KOPT-K1 (cell line): ENCODE results near the gene CDC42BPB.

Source experiments
- H3K27ac ChIP-seq: fragments of 200-600 bp; sonication (generic); 2 replicates; pipeline ENCODE4 v1.5.1; 2016; ENCODE audit warnings: antibody characterized with exemption, mild to moderate bottlenecking, low read depth, low read length; ENCODE audit not compliant: poor library complexity, severe bottlenecking
- H3K36me3 ChIP-seq: fragments of 200-600 bp; sonication (generic); 2 replicates; pipeline ENCODE4 v1.5.1; 2017; ENCODE audit warnings: antibody characterized with exemption, mild to moderate bottlenecking, low read length, moderate library complexity; ENCODE audit not compliant: insufficient read depth
- H3K9me3 ChIP-seq: fragments of 200-600 bp; sonication (generic); 2 replicates; pipeline ENCODE4 v1.5.1; 2017; ENCODE audit warnings: antibody characterized with exemption, low read length, mild to moderate bottlenecking; ENCODE audit not compliant: insufficient read depth, poor library complexity, severe bottlenecking

CDC42BPB gene

DNA sequence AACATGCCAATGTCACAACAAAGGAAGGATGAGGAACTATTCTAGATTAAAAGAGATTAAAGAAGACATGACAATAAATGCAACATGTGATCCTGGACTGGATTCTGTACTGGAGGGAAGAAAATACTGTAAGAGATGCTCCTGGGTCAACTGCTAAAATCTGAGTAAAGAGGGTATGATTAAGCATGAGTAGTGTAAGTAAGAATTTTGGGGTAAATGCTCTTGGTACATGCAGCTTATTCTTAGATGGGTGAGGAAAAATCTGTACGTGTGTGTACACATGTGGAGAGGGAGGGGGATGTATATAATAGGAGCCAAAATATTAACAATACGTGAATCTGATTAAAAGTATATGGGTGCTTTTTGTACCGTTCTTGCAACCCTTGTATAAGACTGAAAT, 66.0 kb downstream of the CDC42BPB start:
- no peaks in the 10 kb centered on the region for H3K36me3 ChIP-seq
- peaks cover 26% of the 10 kb centered on the region for H3K9me3 ChIP-seq
- H3K27ac ChIP-seq, result no peak overlapping the region

DNA sequence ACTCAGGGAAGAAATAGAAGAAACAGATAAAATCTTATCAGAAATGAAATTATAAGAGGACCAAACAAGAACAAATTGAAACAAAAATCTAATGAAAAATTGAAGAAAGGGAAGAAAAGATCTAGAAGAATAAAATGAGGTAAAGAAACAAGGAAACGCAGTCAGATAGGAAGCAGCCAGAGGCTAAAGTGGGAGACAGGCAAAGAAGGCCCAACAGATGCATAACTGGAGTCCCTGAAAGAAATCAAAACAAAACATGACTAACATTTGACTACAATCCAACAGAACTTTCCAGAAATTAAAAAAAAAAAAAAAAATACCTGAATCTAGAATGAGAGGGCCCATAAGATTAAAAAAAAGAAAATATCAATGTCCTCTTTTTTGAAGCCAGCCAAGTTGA, 69.3 kb downstream of the CDC42BPB start:
- peaks cover 26% of the 10 kb centered on the region for H3K9me3 ChIP-seq
- no peaks in the 10 kb centered on the region for H3K36me3 ChIP-seq
- H3K27ac ChIP-seq, result no peak overlapping the region

DNA sequence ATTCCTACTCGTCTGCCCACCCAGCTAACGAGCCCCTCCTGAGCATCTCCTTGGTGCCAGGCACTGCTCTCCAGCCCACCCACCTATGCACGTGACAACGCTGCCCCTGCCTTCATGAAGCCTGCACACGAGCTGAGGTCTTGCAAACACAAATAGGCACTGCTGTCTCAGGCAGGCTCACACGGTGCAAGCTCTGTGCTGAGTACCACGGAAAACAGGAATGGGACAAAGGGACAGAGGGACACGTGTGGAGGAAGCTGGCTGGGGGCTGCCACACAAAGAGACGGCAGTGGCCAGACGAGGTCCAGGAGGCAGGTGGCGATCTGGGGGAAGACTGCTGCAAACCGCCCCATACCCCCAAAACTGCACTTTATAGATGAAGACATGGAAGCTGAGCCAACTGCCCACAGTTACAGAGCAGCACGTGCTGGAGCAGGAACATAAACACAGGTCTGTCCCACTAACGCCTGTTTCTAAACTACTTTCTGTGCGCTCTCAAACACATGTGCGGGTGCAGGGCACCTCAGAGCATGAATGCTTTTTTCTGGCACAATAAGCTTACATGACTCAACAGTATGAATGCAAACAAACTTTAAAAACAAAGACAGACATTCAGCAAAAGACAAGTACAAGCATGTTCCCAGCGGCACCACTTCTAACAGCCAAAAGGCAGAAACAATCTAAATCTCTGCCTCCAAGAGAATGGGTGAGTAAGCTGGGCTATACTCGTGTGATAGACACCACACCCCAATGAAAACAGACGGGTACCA, 70.4 kb downstream of the CDC42BPB start:
- no peak overlapping the region for H3K27ac ChIP-seq
- peaks cover 26% of the 10 kb centered on the region for H3K9me3 ChIP-seq
- H3K36me3 ChIP-seq, result no peaks in the 10 kb centered on the region

DNA sequence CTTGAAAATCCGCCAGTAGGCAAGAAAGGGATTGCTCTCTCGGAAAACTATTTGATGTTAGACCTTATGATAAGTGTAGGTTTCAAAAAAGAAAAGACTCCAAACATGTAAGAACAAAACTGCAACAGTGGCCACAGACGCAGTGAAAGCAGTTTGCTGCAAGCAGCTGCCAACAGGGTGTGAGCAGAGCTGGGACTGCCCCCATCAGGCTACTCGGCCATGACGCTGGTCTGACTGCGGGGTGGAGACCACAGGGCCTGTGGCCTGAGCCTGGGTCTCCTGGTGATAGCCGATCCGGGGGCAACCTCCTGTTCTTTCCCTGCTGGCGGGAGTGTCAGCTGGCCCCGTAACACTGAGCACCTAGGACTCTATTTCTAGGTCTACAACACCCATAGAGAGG, 71.7 kb downstream of the CDC42BPB start:
- Histone ChIP-seq H3K27ac (no peak overlapping the region), H3K9me3 (peaks cover 26% of the 10 kb centered on the region), H3K36me3 (no peaks in the 10 kb centered on the region)

DNA sequence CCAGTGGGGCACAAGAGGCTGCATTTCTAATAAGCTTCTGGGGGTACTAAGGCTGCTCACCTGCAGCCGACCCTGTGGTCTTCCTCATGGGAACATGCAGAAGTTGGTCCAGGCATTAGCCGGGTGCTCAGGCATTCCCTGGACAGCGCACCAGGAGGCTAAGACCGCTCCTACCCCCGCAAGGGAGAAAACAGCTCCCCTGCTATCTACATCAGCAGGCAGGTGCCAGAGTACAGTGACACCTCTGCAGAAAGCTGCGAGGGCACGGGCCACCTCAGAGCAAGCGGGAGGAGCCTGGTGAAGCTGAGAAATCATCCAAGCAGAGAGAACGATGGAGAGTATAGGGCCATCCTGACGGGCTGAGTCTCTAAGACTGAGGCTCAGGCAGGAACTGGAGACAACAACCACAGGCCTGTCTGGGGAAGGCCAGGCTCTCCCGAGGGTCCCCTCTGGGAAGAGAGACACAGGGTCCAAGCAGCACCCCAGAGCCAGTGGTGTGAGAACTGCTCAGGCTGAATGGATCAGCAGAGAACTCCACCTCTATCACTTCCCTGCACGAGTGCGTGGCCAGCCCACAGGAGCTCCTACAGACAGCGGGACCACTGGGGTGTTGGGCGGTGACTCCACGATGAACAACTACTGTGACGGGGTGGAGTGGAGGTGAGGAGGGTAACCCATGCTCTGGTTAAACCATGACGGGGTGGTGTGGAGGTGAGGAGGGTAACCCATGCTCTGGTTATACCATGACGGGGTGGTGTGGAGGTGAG, 72.8 kb downstream of the CDC42BPB start:
- Histone ChIP-seq H3K36me3 (no peaks in the 10 kb centered on the region), H3K9me3 (peaks cover 26% of the 10 kb centered on the region), H3K27ac (no peak overlapping the region)

DNA sequence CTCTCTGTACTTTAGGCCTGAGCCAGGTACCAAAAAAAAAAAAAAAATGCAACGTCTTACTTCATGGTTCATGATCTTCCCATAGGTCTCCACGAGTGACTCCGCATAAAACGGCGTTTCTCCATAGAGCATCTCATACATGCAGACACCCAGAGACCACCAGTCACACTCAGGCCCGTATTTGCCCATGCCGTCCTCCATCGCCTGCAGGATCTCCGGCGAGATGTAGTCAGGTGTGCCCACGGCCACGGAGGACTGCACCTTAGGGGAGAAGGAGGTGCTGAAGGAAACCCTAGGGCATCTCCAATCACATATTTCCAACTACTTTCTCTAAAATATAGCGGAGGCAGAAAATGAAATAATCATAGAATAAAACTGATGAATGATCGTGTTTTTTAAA, 73.9 kb downstream of the CDC42BPB start:
- Histone ChIP-seq H3K27ac (no peak overlapping the region), H3K9me3 (peaks cover 19% of the 10 kb centered on the region), H3K36me3 (no peaks in the 10 kb centered on the region)

DNA sequence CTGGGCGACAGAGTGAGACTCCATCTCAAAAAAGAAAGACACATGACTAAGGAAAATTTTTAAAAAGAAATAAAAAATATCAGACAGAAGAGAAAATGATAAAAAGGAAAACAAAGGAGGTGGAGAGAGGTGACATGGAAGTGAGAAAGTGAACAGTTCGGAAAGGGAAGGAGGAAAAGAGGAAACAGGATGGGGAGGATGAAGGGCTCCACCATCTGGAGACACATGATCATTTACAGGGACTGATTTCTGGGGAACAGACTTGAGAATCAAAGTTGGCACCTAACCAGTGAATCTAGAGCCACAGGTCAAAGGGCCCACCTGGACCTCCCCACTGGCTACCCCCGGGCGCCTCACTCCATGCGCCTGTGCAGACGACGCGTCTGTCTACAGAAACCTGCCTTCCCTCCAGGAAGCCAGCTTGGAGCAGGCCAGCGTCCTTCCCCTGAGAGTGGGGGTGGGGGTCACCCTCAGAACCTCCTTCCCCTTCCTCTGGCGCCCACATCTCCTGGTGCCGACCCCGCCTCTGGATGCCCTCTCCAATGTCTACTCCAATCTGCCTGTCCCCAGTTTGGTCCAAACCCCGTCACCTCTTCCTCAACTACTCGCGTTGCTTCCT, 74.4 kb downstream of the CDC42BPB start:
- peaks cover 14% of the 10 kb centered on the region for H3K9me3 ChIP-seq
- no peak overlapping the region for H3K27ac ChIP-seq
- no peaks in the 10 kb centered on the region for H3K36me3 ChIP-seq

DNA sequence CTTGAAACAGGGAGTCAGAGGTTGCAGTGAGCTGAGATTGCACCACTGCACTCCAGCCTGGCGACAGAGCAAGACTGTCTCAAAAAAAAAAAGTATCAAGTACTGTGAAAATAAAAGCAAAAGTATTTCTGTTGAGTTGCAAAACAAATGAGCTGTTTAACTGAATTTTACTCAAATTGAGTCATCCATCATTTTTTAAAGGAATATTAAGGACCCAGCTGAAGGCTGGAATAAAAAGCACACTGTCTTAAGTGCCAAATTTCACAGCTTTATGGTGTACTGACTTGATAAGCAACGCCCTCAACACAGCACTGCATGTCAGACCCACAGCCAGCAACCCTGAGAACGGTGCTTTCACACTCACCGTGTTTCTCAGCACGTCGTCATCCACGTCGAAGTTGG, 76.9 kb downstream of the CDC42BPB start:
- H3K27ac ChIP-seq, result no peak overlapping the region
- no peaks in the 10 kb centered on the region for H3K9me3 ChIP-seq
- no peaks in the 10 kb centered on the region for H3K36me3 ChIP-seq

DNA sequence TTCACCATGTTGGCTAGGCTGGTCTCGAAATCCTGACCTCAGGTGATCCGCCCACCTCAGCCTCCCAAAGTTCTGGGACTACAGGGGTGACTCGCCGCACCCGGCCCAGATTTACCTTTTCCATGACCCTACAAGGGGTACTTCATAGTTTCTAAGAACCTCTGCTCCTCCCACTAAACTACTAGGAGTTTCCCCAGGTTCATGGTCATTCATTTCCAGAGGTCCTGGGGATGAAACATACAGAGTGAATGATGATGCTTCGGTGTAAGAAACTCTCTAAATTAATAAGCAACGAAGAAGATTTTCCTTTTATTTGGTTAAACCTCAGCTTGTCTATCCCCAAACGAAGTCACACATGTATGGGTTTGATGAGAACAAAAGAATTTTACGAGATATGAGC, 77.9 kb downstream of the CDC42BPB start:
- Histone ChIP-seq H3K36me3 (no peaks in the 10 kb centered on the region), H3K9me3 (no peaks in the 10 kb centered on the region), H3K27ac (no peak overlapping the region)

DNA sequence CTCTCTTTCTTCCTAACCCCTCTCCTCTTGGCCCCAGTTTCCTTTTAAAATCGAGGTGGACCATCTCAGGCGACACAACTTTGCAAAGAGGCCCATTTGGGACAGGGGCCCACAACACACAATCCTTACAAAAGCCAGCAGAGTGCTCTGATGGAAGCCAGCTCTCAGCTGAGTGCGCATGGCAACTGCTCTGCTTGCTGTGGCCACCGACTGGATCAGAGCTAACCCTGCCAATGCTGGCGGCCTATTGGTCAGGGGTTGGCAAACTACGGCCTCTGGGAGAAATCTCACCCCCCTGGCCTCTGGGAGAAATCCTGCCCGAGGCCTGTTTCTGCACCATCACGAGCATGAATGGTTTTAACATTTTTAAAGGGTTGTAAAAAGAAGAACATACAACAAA, 79.9 kb downstream of the CDC42BPB start:
- Histone ChIP-seq H3K36me3 (no peaks in the 10 kb centered on the region), H3K27ac (no peak overlapping the region), H3K9me3 (no peaks in the 10 kb centered on the region)

DNA sequence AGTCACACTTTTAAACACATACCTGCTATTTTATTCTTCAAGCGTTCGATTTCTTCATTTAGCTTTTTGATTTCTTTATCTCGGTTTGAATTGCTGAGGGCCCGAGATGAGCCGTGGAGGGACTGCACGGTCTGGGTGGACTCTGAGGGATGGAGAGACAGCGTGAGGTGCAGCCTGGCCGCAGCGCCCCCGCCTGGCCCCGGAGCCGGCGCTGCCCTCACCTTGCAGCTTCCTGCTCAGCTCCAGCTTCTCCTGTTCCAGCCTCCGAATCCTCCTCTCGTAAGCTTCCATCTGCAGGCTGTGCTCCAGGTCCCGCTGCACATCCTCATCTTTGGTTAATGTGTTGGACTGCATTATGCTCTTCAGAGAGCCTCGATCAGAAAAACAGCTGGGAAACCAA, 81.7 kb downstream of the CDC42BPB start:
- Histone ChIP-seq H3K36me3 (no peaks in the 10 kb centered on the region), H3K9me3 (no peaks in the 10 kb centered on the region), H3K27ac (no peak overlapping the region)

DNA sequence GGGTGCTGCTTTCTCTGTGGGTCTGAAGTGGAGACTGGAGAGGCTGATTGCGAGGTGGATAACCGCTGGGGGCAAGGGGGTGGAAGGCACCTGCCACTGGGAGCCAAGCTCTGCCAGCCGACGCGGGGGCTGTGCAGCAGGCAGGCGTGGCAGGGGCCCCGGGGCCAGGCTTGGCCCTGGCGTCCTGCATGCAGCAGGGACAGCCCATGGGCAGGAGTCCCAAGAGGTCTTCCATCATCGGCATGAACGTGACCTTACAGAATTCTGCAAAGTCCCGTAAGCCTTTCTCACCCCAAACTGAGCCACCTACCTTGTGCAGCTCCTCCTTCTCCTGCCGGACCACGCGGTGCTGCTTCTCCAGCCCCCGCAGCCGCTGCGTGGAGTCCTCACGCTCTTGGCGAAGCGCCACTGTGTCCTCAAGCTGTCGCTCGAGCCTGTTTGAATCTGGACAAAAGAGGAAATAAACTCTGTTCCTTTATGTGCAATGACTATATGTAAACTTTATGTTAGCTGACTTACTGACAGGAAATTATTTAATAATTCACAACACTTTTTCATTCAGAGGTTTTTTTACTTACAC, 83.6 kb downstream of the CDC42BPB start:
- Histone ChIP-seq H3K36me3 (no peaks in the 10 kb centered on the region), H3K27ac (no peak overlapping the region), H3K9me3 (no peaks in the 10 kb centered on the region)

DNA sequence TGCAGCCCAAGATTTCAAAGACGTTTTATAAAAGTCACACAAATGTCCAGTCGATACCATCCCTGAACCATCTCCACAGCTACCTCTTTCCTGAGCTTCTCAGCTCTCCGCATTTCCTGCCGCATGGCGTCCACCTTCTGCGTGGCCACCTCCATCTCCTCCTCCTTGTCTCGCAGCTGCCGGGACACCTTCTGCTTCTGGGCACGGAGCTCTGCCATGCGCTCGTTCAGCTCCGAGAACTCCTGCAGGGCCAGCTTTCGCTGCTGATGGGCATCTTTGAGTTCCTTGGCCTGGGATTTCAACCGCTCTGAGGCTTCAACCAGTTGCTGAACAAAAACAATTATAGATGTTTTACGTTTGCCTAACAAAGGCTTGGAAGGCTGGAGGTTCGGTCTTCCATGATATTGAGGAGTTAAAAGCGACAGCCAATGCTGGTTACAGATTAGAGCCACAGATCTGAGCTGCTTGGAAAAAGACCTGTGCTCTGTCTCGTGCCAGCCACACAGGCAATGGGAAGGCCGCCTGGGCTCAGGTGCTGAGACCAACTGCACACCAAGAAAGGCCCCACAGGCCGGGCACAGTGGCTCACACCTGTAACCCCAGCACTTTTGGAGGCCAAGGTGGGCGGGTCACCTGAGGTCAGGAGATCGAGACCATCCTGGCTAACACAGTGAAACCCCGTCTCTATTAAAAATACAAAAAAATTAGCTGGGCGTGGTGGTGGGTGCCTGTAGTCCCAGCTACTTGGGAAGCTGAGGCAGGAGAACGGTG, 85.3 kb downstream of the CDC42BPB start:
- H3K27ac ChIP-seq, result no peak overlapping the region
- H3K36me3 ChIP-seq, result no peaks in the 10 kb centered on the region
- no peaks in the 10 kb centered on the region for H3K9me3 ChIP-seq

DNA sequence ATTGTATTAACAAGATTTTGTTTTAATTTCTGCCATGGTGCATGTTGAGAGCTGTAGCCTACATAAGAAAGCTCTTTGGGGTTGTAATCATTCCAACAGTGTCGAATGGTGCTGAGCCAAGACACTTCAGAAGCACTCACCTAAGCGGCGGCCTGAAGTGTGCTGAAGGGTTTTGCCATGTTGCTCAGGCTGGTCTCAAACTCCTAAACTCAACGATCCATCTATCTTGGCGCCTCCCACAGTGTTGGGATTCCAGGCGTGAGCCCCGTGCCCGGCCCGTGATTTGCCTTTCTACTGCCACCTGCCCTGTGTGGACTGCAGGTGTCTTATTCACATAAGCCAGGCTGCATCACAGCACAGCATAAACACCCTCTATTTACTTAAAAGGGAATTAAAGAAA, 86.0 kb downstream of the CDC42BPB start:
- Histone ChIP-seq H3K9me3 (no peaks in the 10 kb centered on the region), H3K36me3 (no peaks in the 10 kb centered on the region), H3K27ac (no peak overlapping the region)

DNA sequence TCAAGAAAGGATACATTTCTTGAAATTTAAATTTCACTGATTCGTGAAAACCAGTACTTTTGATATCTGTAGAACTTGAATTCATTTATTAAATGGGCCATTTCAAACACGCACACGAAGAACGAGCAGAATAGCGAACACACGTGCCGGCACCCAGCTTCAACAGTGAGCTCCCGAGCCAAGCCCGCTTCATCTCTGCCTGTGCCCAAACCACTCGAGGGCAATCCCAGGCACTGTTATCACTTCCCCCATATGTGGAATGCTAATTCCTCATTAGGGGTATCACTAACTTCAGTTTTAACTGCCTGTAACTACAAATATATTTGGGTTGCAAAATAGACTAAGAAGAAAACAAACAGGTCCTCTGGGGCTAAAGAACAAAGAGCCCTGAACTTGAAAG, 86.9 kb downstream of the CDC42BPB start:
- Histone ChIP-seq H3K27ac (no peak overlapping the region), H3K9me3 (no peaks in the 10 kb centered on the region), H3K36me3 (no peaks in the 10 kb centered on the region)
